GM18502 (cell line): ENCODE results near the gene RAI14.

Source experiments
- ATAC-seq: cut with Tn5 transposase; IDR thresholded peaks from one replicate; pipeline ENCODE4 v1.9.1; 2021; ENCODE audit warnings: mild to moderate bottlenecking; ENCODE audit not compliant: unreplicated experiment, poor library complexity

RAI14 gene

DNA sequence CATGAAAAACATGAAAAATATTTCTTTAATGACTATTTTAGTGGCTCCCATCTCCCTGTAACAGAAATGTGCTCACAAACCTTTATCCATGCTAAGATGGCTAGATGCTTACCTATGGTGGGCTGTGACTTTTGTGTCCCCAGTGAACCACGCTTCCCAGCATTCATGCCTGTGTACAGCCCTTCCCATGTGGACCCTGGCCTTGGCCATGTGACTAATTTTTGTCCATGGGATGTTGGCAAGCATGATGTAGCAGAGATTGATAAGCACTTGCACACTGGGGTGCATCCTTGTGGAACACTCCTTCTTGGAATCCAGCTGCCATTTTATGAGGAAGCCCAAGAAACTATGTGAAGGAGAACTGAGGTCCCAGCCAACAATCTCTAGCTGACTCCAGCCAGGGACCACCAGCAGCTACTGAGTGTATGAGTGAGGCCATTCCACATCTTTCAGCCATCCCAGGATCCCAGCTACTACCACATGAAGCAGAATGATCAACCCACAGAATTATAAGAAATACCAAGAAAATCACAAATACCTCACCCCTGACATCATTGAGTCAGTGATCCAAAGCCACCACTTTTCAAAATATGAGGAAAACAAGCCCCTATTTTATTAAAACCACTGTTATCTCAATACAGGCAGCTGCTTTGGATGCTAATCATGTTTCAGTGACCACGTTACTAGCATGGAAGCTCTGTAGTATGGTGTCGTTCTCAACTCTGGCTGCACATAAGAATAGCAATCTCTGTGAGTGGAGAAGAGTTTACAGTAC lies 16.1 kb upstream of the RAI14 start:
- no peak for ATAC-seq

DNA sequence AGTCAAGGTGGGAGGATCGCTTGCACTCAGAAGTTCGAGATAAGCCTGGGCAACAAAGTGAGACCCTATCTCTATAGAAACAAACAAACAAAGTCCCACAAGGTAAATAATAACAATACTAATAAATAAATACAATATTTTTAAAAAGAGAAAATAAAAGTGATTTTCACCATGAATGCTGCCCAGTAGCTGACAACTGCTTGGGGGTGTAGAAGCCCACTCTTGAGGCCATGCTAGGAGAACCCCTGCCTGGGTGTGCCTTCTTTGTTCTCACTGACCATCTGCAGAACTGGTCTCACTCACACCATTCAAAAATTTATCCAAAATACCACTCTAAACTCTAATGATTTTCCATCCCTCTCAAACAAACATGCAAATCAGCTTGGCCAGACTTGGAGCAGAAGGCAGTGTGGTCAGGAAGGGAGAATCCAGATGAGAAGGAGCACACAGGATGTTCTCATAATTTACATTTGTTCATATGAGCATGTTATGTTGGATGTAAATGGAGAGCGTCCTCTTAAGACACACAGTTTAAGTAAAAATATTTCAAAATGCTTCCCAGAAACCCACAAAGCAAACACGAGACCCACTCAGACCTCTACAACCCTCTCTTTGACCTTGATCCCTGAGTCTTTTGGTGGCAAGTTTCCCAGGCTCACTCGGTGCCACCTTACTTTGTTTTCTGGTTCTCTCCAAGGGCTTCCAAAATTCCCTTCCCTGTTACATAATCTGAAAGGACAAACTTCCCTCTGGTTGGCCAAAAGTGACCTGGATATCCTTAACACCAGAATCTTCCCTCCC lies 7.9 kb upstream of the RAI14 start:
- no peak for ATAC-seq

DNA sequence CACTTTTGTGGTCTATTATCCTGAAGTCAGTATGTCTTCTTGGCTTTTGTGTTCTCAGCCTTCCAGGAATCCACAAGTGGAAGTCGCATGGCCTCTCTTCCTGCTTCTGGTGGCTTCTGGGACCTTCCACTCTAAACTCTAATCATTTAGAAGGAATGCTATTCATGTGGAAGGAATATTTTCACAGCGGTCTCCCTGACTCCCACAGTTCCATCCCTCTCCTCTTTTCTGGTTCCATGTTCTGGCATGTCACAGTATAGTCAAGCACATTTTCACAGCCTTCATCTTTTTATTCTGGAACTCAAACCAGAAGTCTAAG lies 7.3 kb upstream of the RAI14 start:
- no peak for ATAC-seq

DNA sequence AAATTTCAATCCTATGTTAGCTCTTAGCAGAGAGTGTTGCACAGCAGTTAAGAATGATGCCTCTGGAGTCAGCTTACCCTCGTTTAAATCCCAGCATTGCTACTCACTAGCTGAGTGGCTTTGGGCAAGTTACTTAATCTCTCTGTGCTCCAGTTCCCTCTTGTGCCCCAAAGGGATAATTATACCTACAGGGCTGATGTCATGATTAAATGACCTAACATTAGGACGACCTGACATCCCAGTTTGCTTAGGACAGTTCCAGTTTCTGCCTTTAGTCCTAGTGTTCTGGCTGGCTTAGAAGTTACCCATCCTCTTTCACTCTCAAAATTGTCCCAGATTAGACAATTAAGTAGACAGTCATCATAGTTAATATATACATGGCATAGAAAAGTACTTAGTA lies 4.3 kb upstream of the RAI14 start:
- no peak for ATAC-seq

DNA sequence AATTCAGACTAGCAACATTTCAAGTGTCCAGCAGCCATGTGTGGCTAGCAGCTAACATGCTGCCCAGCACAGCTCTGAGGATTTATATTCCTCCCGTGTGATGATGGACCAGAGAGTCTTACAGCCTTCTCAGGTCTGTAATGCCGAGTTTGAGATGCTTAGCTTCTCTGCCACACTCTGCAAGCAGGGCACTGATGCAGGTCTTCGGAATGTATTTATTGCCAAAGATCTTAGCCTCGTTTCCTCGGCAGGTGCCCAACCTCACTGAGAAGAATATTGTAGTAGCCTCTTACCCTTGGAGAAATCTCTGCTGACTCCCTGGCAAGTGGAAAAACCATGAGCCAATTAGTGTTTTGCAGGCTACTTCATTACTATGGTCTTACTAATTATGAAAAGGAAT lies 3.7 kb upstream of the RAI14 start:
- no peak for ATAC-seq

DNA sequence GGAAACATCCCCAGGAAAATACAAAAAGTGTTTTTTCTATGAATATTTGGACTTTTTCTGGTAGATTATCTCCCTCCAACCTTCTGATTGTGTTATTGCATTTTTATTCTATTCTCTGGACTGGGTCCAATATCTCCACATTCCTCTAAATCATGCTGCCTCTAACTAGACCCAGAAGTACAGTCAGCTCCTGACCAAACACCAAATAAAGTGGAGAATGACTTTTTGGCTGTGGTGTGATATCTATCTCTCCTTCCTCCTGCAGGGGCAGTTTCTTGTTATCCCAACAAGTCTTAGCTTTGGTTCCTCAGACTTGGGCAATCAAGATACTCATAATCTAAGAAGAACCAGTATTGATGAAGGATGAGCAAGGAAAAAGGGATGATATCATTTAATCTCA lies 3.2 kb upstream of the RAI14 start:
- no peak for ATAC-seq

DNA sequence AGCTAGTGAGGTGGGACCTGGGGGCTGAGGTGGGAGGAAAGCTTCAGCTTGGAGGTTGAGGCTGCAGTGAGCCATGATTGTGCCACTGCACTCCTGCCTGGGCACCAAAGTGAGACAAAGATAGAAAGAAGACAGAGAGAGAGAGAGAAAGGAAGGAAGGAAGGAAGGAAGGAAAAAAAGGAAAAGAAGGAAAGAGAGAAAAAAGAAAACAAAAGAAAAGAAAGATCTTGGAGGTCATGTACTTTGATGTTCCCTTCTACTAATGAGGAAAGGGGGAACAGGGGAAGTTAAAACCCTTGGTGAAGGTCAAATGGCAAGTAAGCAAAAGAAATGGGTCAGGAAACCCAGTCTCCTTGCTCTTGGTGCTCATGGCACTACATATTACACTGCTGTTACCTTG lies 2.4 kb upstream of the RAI14 start:
- no peak for ATAC-seq

DNA sequence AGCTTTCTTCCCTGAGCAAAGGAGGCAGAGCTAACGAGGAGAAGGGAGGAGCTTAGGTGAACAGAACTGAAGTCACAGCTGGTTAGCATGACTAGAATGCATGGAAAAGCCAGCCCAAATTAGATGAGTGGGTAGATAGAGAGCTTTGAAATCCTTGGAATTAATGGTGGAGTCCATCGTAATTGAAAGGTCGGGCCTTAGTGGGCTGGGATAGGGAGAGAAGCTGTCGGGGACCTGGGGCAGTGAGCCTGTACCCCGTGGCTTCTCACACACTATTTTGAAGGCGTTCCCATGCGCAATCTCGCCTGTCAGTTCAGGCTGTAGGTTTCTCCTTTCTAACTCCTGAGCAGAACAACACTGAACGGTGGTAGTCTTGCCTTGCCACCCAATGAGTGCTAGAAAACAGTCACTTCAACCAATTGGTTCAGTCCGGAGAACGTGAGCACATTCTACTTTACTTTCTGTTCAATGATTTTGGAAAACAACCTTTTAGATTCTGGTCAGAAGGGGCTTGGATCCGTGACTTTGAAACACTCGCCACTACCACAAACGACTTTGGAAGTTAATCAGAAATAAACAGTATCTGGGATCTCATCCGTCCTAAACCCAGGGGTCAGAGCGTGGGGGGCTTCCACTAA lies 655 bp upstream of the RAI14 start:
- ATAC-seq = no peak

DNA sequence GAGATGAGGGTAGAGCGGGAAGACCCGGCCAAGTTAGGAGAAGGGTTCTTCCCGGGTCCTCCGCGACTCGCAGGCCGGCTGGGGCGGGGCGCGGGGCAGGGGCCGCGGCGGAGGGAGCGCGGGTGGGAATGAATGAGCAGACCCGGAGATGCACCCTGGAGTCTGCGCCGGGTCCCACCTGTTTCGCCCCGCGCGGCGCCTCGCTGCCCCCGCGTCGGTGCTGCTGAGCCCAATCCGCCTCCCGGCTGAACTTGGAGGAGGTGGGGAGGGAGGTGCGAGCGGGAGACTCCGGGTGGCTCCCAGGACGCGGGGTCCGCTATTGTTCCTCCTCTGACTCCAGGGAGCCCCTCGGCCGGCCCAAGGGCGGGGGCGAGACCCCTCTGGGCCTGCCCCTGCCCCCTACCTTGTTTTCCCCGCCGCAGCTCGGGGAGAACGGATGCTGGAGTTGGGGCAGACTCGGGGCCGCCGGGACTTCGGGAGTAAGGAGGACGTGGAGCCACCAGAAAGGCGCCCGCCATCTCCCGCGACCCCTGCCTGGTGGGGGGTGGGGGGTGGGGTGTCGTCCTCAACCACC lies 659 bp downstream of the RAI14 start:
- no peak for ATAC-seq

DNA sequence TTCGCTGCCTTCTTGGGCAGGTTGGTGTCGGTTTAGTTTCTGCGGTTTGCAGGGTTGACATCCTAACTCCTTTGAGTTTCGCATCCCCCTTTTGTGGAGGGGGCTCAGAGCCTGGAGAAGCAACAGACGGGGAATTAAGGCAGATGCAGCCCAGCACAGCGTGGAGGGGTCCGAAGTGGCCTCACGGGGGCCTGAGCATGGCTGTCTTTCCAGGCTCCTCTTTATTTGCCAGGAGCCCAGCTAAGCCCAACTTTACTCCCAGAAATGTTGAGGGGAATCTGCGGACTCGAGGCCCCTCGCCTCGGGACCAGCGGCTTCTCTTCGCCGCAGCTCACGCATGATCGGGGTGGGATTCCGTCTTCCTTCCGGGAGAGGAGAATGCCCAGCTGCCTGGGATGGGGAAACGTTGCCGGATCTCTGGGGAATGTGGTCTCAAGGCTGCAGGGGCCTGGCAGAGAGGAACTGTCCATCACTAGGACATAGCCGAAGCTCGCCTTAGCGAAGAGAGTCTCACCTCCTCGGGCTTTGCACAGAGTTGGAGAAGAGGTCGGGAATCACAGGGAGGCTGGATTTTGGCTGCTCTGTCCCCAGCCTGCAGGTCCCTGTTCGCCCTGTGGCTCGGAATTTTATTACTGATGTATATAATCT lies 1.3 kb downstream of the RAI14 start:
- ATAC-seq = no peak

DNA sequence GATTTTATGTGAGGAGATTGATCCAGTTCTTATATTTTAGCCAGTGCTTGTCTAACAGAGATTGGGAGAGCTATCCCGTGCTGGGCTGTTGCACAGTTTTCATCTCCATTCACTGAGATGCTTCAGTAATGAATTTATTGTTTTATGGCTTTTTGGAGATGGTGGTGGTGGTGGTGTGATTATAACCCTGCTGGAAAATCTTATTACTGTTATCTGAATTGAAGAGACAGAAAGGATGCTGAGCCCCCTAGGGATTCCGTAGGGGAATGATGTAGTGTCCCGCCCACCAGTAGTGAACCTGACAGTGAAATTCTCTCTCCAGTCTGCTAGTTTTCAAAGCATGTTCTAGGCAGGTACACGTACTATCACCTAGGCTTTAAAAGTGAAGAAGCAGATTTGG lies 1.9 kb downstream of the RAI14 start:
- no peak for ATAC-seq

DNA sequence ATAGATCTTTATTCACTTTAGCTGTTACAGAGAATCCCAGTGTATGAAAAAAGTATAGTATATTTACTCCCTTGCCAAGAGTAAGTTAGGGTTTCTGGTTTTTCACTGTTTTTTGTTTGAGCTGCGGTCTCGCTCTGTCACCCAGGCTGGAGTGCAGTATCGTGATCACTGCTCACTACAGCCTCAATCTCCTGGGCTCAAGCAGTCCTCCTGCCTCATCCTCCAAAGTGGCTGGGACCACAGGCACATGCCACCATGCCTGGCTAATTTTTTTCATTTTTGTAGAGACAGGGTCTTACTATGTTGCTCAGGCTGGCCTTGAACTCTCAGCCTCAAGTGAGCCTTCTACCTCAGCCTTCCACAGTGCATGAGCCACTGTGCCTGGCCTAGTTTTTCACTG lies 3.0 kb downstream of the RAI14 start:
- ATAC-seq = no peak

DNA sequence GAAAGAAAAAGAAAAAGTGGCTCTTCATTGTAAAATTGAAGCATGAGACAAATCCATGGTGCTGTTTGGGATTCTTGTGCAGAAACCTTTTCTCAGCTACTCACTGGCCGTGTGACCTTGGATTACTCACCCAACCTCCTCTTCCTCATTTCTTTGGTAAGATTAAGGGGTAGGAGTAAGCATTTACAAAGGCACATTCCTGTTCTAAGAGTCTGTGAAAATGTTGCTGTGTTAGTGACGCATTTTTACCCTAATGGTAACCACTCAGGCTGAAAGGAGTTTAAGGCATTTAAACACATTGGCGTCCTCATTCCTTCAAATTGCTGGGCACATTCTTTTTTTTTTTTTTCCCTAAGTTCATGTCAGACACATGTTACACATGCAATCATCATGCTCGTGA lies 4.3 kb downstream of the RAI14 start:
- ATAC-seq = no peak

DNA sequence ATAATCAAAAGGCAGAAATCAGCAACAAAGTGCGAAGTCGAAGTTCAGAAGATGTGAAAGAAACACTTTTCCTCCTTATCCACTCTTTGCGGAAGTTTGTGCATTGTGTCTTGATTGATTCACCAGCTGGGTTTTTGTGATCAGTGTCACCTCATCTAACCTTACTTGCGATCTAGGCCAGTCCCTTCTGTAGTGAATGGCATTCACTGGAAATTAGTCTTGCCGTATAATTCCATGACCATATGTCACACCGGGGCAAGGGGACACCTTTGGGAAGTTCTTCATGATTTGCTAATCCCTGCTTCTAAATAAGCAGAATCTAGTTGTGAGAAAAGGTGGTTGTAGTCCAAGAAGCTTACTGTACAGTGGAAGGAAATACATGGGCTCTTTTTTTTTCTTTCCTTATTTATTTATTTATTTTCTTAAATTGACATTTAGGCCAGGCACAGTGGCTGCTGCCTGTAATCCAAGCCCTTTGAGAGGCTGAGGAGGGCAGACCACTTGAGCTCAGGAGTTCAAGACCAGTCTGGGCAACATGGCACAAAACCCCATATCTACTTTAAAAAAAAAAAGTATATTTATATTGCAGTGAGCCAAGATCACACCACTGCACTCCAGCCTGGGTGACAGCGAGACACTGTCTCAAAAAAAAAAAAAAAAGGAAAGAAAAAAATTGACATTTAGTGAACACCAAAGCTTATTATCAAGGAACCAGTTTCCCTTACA lies 7.8 kb downstream of the RAI14 start:
- no peak for ATAC-seq

DNA sequence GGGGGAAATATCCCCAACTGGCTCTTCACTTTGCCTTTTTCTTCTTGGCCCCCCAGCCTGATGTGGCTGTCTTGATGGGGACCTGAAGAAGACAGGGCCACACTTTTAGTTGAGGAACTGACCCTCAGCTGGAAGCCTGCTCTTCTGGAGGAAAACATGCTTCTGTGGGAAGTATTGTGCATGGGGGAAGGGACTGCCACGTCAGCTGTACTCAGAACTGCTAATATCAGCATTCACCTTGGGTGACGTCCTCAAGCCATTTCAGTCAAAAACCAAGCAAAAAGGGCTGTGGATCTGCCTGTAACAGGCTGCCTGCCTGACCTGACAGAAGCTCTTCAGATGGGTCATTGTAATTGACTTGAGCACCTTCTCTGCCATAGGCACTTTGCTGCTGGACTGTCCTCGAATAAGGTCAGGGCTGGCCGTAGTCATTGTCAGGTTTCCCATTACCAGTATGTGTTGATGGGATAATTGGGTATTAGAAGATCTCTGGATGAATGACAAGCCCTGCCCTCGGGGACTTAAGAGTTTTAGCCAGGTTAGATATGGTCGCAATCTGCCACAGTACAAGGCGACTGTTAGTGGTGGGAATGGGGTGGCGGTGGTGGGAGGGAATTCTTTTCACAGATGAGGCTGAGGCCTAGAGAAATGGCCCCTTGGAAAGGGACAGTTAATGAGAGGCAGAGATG lies 10.4 kb downstream of the RAI14 start:
- ATAC-seq = no peak

DNA sequence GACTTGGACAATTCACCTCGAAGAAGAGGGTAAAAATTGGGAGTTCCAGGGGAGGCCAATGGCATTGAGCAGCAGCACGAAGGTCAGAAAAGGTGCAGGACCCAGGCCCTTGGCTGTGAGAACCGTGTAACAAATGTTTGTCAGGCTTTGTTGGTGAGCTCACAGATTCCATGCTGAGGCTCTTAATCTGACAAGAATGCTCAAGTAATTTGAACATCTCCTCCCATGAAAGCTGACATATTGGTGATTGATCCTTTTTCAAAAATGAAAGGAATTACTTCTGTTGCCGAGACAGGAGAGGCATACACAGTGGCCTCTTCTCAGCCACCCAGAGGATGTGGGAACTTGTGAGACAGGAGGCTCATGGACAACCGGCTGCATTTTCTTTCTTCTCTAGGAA lies 11.6 kb downstream of the RAI14 start:
- no peak for ATAC-seq

DNA sequence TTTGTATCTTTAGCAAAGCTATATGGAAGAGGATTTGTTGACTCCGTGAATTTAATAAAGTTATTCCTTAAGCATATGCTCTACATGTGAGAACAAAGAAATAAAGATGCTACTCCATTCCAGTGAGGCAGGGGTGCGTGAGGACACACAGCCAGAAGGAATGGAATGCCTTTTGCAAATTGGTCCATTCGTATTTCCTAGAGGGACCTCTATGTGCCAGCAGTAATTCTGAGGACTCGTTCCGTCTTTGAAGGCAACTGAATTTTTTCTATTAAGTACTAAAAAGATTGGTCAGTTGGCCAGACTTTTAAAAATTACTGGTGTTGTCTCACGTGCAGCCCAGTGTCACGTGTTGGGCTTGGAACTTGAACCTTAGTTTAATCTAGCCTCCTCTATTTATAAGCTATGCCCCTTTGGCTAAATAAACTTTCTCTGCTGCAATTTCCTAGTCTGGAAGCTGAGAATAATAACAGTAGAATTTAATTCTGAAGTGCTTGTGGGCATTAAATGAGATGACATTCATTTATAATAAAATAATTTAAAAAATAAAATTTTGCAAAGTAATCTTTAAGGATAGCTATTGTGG lies 13.9 kb downstream of the RAI14 start:
- no peak for ATAC-seq

DNA sequence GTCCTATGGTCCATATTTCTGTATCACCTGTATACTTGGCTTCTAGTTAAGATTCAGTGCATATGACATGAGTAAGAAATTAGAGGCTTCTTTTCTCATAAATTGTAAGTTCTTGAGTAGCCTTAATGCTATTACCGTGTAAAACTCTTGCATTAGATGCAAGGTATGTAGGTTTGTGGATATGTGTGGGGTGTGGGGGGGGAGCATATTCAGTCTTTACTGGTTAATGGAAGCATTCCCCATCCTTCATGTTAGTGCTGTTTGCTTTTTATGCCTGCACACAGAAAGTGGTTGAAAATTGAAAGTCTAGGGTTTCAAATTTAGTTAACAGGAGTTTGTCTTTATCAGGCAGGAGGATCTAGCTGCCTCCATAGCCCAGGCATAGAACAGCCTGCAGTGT lies 16.1 kb downstream of the RAI14 start:
- no peak for ATAC-seq

DNA sequence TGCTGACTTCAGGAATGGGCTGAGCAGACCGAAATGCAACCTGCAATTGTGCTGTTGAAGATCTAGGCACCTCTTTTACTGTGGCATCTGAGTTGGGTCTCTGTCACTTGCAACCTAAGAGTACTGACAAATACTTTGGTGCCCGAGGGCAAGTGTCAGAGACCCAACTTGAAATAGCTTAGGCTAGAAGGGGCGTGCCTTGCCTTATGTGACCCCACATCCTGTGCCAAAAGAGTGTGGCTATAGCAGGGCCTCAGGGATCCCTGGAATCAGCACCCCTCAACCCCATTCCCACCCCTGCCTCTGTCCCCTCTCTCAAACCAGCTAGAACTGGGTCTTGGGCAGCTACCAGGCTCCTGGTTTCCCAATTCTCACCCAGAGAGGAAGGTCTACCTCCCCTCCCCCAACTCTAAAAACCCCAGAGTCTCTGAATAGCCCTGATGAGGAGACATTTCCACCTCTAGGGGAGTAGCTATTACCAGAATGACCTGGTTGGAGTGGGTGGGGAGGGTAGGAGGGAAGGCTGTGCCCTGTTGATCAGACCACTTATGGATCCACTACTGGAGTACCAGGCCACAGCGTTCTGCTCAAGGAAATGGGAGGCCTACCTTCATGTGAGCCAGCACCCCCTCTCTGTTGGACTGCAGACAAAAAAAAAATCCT lies 17.5 kb downstream of the RAI14 start:
- ATAC-seq = no peak
